Activated CD8-positive, alpha-beta memory T cell treated with anti-CD3 and anti-CD28 coated beads, Interleukin-2, amount 50 U/mL, for 24 hours (primary cell): ENCODE results near the gene FAM83C.
"Not testable (repeated sequence)": the region's sequence is repeated elsewhere in the genome, so short reads cannot be mapped to it uniquely, and the experiment has no call there.

Experiments used
- DNase-seq: peaks from one replicate; pipeline ENCODE4 v3.0.0-alpha.2; 2020; ENCODE audit errors: extremely low read depth

The FAM83C gene

GRCh38 chr20:35263532-35264341 is 28.5 kb downstream of the FAM83C start:
- no peak for DNase-seq

GRCh38 chr20:35262731-35263531 is 29.3 kb downstream of the FAM83C start:
- DNase-seq: not testable (repeated sequence)

- not testable (repeated sequence) for DNase-seq
These were observed 29.9 kb downstream of the FAM83C start for GRCh38 chr20:35262321-35262720.

GRCh38 chr20:35260426-35260825 is 31.8 kb downstream of the FAM83C start:
- DNase-seq: no peak

- DNase-seq: no peak
These were observed 34.9 kb downstream of the FAM83C start for GRCh38 chr20:35257175-35257909.

GRCh38 chr20:35254448-35254999 is 37.7 kb downstream of the FAM83C start:
- no peak for DNase-seq

- no peak for DNase-seq
These were observed 39.2 kb downstream of the FAM83C start for GRCh38 chr20:35253010-35253409.

- DNase-seq: not testable (repeated sequence)
These were observed 39.6 kb downstream of the FAM83C start for GRCh38 chr20:35252598-35252997.

- DNase-seq: no peak
These were observed 40.2 kb downstream of the FAM83C start for GRCh38 chr20:35252037-35252461.

- no peak for DNase-seq
These were observed 40.6 kb downstream of the FAM83C start for GRCh38 chr20:35251613-35251940.

GRCh38 chr20:35248641-35249475 is 43.4 kb downstream of the FAM83C start:
- DNase-seq: no peak

GRCh38 chr20:35246723-35247122 is 45.5 kb downstream of the FAM83C start:
- DNase-seq: no peak

GRCh38 chr20:35243986-35244385 is 48.2 kb downstream of the FAM83C start:
- DNase-seq: no peak

- no peak for DNase-seq
These were observed 48.9 kb downstream of the FAM83C start for GRCh38 chr20:35243317-35243716.

GRCh38 chr20:35240811-35241293 is 51.4 kb downstream of the FAM83C start:
- DNase-seq: no peak

GRCh38 chr20:35240083-35240810 is 52.0 kb downstream of the FAM83C start:
- DNase-seq: no peak

- no peak for DNase-seq
These were observed 53.5 kb downstream of the FAM83C start for GRCh38 chr20:35238735-35239134.

GRCh38 chr20:35238170-35238569 is 54.1 kb downstream of the FAM83C start:
- no peak for DNase-seq

- no peak for DNase-seq
These were observed 54.7 kb downstream of the FAM83C start for GRCh38 chr20:35237486-35237885.

- DNase-seq: no peak
These were observed 56.3 kb downstream of the FAM83C start for GRCh38 chr20:35235881-35236280.
